ENCODE measurements around the gene ZNG1A. TPM values are rescaled to one million over a fixed set of nuclear protein-coding genes. Genes with fewer than 3 reads are reported as not detected.

Gene ZNG1A
- total RNA-seq (ENCODE audit: low replicate concordance): 59.2 and 68.7 TPM in 2 replicates

DNA sequence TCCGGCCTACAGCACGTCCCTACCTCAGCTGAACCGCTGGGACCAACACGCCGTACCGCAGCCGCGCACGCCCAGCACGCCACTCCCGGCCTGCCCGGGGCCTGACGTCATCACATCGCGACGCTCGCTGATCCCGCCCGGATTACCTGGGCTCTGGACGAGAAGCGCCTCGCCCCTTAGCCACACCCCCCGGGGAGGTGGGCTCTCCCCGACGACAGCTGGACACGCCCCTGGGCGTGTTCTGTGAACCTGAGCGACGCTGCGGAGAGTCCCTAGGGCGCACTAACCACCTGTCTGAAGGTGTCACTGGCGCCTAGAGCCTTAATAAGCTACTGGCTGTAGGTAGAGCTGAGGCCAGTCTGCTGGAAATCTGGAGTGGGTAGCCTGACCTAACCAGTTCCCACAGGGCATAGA lies at the start of gene ZNG1A:
Gene ZNG1A, minus strand, starts transcription at position 87 of the 414 bp plus-strand sequence. CDS start 87 bp downstream, outside the sequence.

DNA sequence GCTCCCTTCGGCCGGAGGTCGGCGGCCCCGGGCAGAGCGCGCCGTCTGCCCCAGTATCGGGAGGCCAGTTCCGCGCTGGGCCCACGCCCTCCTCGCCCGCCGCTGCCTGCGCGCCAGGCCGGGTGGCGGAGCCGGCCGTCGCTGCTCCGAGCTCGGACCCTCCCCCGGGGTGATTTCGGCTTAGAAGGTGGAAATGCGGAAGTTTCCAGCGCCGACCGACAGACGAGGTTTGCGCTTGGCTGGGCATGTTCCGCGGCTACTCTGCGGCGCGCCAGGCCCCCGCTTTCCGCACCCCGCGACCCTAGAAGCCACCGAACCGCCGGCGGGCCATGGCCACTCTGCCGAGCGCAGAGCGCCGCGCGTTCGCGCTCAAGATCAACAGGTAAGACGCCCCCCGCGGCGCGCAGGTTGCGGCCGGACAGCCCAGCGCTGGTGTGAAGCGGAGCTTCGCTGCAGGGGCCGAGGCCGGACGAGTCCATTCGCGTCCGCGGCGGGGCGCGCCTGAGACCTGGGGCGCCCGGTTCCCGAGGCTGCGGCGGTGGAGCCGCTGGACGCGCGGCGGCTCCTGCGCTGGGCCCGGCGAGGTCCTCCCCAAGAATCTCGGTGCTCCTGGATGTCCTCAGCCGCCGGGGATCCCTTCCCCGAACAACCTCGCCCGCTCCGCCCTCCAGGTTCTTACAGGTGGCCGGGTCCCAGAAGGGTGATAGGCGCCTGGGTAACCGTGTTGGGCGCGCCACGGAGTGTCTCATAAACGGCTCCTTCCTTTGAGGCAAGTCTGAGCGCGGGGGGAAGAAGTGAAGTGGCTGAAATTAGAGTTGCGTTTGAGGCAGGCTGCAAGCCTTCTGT lies 36.0 kb upstream of the ZNG1A start, which contains the start of gene DOCK8:
Gene DOCK8, plus strand, starts transcription at position 218 of the 846 bp plus-strand sequence. Its CDS starts 112 bp downstream, at position 330.

DNA sequence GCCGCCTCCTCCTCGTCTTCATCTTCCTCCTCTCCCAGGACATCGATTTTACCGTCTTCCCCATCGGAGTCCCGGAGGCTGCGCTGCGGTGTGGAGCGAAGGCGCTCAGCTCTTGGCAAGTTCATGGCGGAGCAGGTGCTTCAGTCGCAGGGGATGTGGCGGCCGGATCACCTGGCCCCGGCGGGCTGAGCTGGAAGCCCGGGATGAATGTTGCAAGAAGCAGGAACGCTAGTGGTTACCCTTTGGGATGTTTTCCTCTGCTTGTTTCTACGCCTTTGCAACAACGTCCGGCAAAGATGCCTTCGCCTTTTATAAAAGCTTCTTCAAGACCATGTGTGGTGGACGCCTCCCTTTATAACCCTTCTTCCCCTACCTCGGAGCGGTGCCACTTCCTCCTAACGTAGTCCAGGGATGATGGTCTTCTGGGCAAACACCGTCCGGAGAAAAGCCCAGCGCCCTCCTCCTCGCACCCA lies 60.8 kb downstream of the ZNG1A start, which contains the start of gene FOXD4:
Gene FOXD4, minus strand, starts transcription at position 423 of the 473 bp plus-strand sequence. Its CDS starts 298 bp downstream, at position 125.

Other genes with a start within 250 kb of the ZNG1A start
- 3.4 and 4.7 TPM in 2 replicates for gene WASHC1, start 149.6 kb downstream of the ZNG1A start, total RNA-seq (ENCODE audit: low replicate concordance)
- 0.08 and 0.23 TPM in 2 replicates for gene FOXD4, start 60.6 kb downstream of the ZNG1A start, total RNA-seq (ENCODE audit: low replicate concordance)
- 0.12 TPM in 1 of 2 replicates, not detected in the other for gene DOCK8, start 35.8 kb upstream of the ZNG1A start, total RNA-seq (ENCODE audit: low replicate concordance)

Measured in smooth muscle cell of the coronary artery (primary cell).